Activated CD4-positive, alpha-beta T cell treated with anti-CD3 and anti-CD28 coated beads, Interleukin-2, Interleukin-6, amounts not matched to agents 100 ng/mL and 50 ng/mL, durations not matched to agents 16 hours and 8 hours (primary cell): ENCODE data around the gene SHISA9.
"Not testable (repeated sequence)": the region's sequence is repeated elsewhere in the genome, so short reads cannot be mapped to it uniquely, and the experiment has no call there.

Experiments
- DNase-seq: peaks from one replicate; pipeline ENCODE4 v3.0.0-alpha.2; 2020

The SHISA9 gene

GRCh38 chr16:12900599-12901203 is 697 bp upstream of the SHISA9 start:
- DNase-seq = no peak

DNA sequence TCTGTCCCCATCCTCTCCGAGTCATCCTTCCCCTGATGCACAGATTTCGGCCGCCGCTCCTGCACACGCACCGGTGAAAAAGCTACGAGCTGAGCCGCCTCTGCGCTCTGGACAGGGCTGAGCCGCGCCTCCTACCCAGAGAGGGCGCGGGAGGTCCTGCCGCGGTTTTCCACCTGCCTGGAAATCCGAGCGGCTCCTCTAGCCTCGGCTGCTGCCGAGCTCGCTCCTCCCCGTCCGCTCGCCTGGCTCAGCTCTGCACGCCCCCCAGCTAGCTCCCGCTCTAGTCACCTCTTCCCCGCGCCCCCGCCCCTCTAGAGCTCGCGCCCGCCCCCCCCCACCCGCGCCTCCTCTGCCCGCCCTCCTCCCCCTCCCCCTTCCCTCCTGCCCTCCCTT is 198 bp upstream of the SHISA9 start:
- DNase-seq = no peak

DNA sequence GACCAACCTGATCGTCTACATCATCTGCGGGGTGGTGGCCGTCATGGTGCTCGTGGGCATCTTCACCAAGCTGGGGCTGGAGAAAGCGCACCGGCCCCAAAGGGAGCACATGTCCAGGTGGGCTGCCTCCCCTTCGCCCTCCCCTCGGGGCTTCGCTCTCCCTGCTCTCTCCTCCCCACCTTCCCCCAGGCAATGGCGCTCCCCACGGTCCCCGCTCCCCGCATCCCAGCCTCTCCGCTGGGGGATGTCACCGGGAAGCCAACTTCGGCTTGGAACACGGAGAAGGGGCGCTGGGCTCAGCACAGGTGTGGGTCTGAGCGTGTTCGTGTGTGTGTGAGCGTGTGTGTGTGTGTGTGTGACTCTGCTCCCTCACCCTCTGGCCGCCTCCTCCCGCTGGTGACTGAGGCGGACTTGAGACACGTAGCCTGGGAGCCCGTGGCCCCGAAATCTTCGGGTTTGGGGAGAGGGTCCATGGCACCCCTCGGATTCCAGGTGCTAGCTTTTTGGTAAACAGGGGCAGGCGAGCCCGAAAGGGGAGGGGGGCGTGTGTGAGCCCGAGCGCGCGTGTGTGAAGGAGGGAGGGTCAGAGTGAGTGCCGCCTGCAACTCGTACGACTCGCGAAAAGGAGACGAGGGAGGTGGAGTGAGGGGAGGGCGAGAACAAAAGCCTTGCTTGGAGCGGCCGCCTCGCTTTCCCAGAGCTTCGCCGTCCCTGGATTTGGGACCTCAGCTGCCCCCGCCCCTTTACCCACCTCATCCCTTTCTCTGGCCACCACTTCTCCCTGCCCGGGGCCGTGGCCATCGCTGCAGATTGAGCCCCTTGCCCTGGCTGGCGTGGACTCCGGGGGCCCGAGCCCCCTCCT is 1.3 kb downstream of the SHISA9 start:
- no peak for DNase-seq

GRCh38 chr16:12903407-12904328 is 2.3 kb downstream of the SHISA9 start:
- DNase-seq = no peak

DNA sequence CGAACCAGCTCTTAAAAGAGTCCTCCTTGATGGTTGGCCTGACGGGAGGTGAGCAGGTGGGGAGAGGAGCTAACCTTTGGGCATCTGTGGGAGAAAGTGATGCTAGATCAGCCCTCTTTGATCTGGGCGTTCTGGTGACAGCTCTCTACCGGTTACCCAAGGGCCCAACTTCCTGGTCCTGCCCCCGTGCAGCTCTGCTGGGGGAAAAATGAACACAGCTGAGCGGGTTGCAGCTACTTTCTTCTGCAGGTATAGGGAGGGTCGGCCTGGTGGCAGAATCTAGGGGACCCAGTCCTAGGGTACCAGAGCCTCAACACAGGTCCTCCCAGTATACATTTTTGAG is 2.9 kb downstream of the SHISA9 start:
- DNase-seq = no peak

DNA sequence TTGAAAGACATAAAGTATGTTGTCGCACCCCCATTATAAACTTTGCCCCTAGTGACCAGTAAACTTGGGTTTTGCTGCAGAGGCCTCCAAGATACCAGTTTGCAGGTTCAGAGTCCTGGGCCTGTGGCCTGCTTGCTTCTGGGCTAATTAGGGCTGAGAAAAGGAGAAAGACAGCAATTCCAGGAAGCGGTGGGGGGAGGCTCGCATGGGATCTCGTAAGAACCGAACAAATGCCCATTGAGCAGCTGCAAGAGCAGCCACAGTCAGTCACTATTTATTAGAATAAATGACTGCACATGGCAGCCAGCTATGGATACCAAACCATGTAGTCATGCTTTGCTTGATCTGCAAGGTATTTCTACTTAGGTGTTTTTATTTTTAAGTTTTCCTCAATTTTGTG is 4.9 kb downstream of the SHISA9 start:
- DNase-seq = no peak

- DNase-seq = no peak
Measured at GRCh38 chr16:12906765-12907516, 5.5 kb downstream of the SHISA9 start.

- DNase-seq = peak; percentile 33
Measured at GRCh38 chr16:12907670-12908233, 6.4 kb downstream of the SHISA9 start.

DNA sequence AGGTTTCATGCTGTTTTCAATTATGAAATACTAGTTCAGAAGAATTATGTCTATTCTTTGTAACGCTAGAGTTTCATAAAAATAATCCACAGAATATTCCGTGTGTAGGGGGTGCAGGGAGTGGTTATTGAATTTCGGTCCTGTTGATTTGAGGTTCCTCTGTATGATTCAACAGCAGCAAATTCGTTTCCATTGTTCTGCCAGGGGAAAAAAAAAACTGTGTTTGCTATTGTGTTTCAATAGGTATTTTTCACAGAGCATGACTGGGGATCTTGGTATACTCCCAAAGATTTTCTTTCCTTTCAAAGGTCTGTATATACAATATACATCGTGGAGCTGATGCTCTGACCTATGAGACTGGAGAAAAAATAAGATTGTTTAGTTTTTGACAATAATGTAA is 15.8 kb downstream of the SHISA9 start:
- DNase-seq = no peak

DNA sequence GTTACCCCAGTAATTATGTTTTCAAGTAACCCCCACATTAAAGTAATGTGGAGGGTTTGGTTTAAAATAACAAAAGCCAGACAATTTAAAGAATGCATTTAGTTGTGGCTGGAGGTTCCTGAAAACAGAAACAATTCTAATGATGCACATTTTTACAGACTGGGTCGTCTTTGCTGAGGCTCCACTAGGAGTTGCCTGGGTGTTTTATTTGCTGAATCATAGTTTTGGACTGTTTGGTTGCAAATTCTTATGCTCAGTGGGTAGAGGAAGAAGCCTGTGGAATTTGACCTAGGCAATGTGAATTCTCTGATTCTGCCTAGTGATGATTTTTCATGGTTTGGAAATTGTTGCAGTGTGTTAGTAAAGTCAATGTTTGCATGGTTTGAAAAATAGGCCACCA is 16.3 kb downstream of the SHISA9 start:
- no peak for DNase-seq

DNA sequence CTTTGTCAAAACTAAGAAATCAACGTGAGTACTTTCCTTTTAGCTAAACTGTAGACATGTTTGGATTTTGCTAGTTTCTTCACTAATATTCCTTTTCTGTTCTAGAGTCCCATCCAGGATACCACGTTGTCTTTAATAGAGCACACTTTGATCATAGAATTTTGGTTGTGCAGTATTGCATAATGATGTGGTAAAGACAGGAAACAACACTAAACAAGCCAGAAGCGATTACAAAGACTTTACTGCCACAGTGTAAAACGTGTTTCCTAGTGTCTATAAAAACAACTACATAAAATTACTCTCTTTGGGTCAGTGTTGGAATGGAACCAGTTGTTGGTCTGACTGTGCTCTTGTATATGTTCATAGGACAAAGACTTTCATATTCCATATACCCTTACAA is 19.3 kb downstream of the SHISA9 start:
- no peak for DNase-seq

GRCh38 chr16:12923640-12924039 is 22.2 kb downstream of the SHISA9 start:
- not testable (repeated sequence) for DNase-seq

DNA sequence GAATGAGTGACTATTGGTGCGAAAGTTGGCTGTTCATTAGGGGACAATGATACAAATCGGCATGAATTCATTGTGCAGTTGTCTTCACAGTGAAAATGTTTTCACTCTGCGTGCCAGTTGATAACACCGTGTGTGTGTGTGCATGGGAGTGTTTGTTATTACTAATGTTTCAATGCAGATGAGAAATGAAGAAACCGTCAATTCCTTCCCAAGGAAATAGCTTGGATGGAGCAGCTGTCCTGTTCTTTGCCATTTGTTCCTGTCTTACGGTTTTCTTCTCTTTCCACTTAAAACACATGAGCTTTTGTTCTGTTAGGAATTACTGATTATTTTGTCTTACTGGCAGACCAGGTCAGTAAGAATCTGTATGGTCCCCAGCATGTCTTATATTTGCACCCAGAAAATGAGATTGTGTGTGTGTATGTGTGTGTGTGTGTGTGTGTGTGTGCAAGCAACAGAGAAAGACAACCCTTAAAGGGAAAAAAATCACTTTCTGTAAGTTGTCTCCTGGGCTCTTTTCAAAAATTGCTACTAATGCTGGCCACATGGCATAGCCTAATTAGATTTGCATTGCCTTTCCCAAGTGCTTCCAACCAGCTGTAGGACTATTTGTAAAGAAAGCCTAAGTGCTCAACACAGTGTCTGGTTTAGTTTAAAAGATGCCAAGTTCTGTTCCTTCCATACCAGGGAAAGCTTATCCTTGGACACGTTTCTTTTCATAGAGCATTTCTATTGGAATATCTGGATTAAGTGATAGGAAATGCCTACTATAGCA is 23.8 kb downstream of the SHISA9 start:
- DNase-seq = no peak

DNA sequence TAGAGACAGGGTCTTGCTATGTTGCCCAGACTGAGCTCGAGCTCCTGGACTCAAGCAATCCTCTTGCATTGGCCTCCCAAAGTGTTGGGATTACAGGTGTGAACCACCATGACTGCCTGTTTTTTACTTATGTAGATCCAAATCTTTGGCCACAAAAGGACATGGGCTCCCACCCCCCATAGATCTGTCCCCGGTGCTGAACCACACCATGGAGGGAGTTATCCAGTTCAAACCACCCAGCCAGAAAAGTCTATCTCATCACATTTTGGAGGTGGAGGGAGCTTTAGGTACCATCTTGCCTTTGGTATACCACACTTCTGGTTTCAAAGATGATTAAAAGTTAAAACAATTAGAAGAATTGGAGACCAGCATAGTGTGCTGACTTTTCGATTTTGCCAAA is 26.2 kb downstream of the SHISA9 start:
- DNase-seq = no peak

DNA sequence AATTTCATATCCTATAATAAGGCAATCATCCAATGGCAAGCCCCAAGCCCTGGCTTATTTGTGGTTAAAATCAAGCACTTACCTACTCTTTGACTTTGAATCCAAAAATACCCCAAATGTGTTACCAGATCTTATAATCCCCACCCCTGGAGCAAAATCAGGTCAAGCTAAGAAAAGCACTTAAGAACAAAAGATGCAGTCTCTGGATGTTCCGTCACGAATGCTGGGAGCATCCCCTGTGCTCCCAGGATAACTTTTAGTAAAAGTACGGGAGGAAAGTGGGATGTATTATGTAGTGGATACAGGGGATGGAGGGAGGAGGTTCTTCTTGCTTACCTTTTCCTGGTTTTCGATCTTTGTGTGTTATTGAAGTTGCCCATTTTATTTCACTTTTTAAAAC is 29.5 kb downstream of the SHISA9 start:
- DNase-seq = no peak

DNA sequence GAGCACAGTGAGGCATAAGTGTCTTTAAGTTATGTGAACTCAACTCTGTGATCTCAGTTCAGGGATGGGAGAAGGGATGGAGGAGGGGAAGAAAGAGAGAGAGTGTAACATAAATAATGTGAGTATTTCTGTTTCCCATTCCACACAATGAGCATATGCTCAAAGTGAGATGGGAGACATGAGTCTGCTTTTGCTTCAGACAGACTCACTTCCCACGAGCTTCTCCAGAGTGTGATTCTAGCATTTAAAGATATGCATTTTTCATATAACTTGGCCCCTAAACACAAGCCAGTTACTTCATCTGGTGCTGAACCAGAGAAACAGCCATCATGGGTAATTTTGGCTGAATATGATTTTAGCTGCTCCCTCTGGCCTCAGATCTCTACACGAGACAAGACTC is 35.0 kb downstream of the SHISA9 start:
- no peak for DNase-seq

- DNase-seq = no peak
Measured at GRCh38 chr16:12941896-12942295, 40.5 kb downstream of the SHISA9 start.

DNA sequence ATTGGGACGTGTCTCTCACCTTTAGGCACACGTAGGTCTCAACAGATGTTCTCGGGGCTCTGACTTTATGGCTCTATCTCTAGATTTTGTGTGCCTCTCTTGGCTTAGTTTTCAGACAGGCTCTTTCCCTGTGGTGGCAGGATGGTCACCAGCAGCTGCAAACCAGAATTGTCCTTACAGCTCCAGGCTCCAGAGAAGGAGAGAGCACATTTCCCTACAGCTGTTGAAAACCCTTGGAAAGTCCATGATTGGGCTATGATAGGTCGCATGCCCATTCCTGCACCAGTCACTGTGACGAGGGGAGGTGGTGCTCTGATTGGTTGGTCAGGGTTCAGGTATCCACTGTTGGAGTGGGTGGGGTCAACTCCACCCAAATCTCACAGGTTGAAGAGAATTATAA is 41.5 kb downstream of the SHISA9 start:
- no peak for DNase-seq

DNA sequence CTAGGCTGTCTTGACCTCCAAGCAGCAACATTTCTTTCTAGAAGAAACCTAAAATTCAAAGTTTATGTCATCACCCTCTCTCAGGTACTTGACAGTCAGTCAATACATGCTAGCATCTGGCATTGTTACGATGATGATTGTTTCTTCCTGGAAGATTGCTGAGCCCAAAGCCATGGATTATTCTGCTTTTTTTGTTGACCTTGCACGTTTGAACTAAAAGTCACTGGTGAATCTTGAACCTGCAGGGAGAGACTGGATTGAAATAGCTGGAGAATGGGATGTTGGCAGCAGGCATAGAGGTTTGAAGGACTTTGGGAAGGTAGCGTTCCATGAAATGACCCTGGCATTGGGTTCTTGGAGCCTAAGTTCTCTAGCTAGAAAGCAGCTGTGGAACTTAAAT is 42.9 kb downstream of the SHISA9 start:
- DNase-seq = no peak

DNA sequence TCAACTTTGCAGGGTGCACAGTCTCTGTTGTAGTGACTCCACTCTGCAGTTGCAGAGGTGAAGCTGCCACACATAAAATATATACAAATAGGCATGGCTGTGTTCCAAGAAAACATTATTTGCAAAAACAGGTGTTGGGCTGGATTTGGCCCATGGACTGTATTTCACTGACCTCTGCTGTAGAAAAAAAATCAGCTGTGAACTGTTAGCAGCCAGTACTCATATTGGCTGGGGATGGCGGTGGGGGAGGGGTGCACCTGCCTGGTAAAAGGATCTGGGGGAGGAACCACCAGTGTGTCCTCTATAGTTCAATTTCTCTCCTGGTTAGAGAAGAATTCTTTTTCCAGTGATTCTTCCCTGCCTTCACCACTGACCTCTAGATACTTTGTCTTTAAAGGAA is 50.0 kb downstream of the SHISA9 start:
- no peak for DNase-seq

GRCh38 chr16:12951976-12952375 is 50.6 kb downstream of the SHISA9 start:
- DNase-seq = no peak

GRCh38 chr16:12958366-12958765 is 57.0 kb downstream of the SHISA9 start:
- no peak for DNase-seq
